DND-41 (cell line): ENCODE results near the gene ELL2.

ENCODE experiments used
- ATAC-seq: fragments of 200-7000 bp; cut with Tn5 transposase; 3 replicates; pipeline ENCODE4 v1.9.1; 2021; ENCODE audit warnings: low read depth; ENCODE audit not compliant: insufficient read depth
- DNase-seq: peaks from one replicate; pipeline ENCODE4 v3.0.0-alpha.2; 2020
- H2AFZ ChIP-seq: 2 replicates; pipeline ENCODE4 v1.6.0; 2012; ENCODE audit warnings: low read depth, low read length
- H3K27ac ChIP-seq: 2 replicates; pipeline ENCODE4 v1.5.1; 2012; ENCODE audit warnings: low read length, inconsistent platforms
- H3K27me3 ChIP-seq: fragments of 200-600 bp; sonication (generic); 2 replicates; pipeline ENCODE4 v1.6.0; 2012; ENCODE audit warnings: low read length, mild to moderate bottlenecking, inconsistent platforms; ENCODE audit not compliant: insufficient read depth, poor library complexity
- H3K36me3 ChIP-seq: 2 replicates; pipeline ENCODE4 v1.5.1; 2012; ENCODE audit warnings: low read length, inconsistent platforms; ENCODE audit not compliant: insufficient read depth
- H3K4me1 ChIP-seq: 2 replicates; pipeline ENCODE4 v1.5.1; 2012; ENCODE audit warnings: mild to moderate bottlenecking, low read length; ENCODE audit not compliant: insufficient read depth
- H3K4me2 ChIP-seq: 2 replicates; pipeline ENCODE4 v1.6.0; 2012; ENCODE audit warnings: mild to moderate bottlenecking, moderate library complexity, low read length, inconsistent platforms; ENCODE audit not compliant: insufficient read depth
- H3K4me3 ChIP-seq, 2 experiments: fragments of 200-600 bp in 1 of 2; shearing (Covaris generic) in 1 of 2; 2 replicates each; pipeline ENCODE4 v1.5.1; 2012 to 2016; ENCODE audit warnings: inconsistent platforms in 2 of 2, low read length in 2 of 2, mild to moderate bottlenecking in 2 of 2, low read depth in 1 of 2, moderate library complexity in 1 of 2
- H3K79me2 ChIP-seq: 2 replicates; pipeline ENCODE4 v1.6.0; 2012; ENCODE audit warnings: low read length, inconsistent platforms; ENCODE audit not compliant: insufficient read depth
- H3K9ac ChIP-seq: 2 replicates; pipeline ENCODE4 v1.6.0; 2012; ENCODE audit warnings: low read depth, mild to moderate bottlenecking, inconsistent platforms, low read length, moderate library complexity
- H3K9me3 ChIP-seq: 2 replicates; pipeline ENCODE4 v1.5.1; 2012; ENCODE audit warnings: low read length, moderate library complexity, mild to moderate bottlenecking, inconsistent platforms; ENCODE audit not compliant: insufficient read depth, severe bottlenecking
- H4K20me1 ChIP-seq: 2 replicates; pipeline ENCODE4 v1.6.0; 2012; ENCODE audit warnings: low read length; ENCODE audit not compliant: insufficient read depth
- EZH2 ChIP-seq: IDR thresholded peaks from 3 replicates; pipeline ENCODE4 v1.6.1; 2012; ENCODE audit warnings: borderline replicate concordance, low read depth, mild to moderate bottlenecking, moderate library complexity, low read length, inconsistent platforms; ENCODE audit not compliant: severe bottlenecking
- TF ChIP-seq, protein P1 (sequence below): IDR thresholded peaks from 2 replicates; pipeline ENCODE4 v1.5.1; 2012; ENCODE audit warnings: borderline replicate concordance, low read length, moderate library complexity, mild to moderate bottlenecking; ENCODE audit not compliant: poor library complexity, severe bottlenecking; ENCODE audit errors: extremely low read depth

ELL2 gene

GRCh38 chr5:95995962-95996489 is 34.4 kb upstream of the ELL2 start:
- ATAC-seq: no peak
- no peak for DNase-seq
- H3K4me3 ChIP-seq: no peak overlapping the region

GRCh38 chr5:95993776-95994175 is 32.1 kb upstream of the ELL2 start:
- Histone ChIP-seq H2AFZ (no peak overlapping the region), H3K36me3 (no peaks in the 10 kb centered on the region), H3K27me3 (no peaks in the 10 kb centered on the region), H3K27ac (no peak overlapping the region), H3K9ac (no peak overlapping the region), H3K4me2 (no peak overlapping the region), H3K79me2 (no peaks in the 10 kb centered on the region), H3K4me3 (no peak overlapping the region), H4K20me1 (no peaks in the 10 kb centered on the region), H3K4me1 (no peaks in the 10 kb centered on the region), H3K9me3 (no peaks in the 10 kb centered on the region)
- TF ChIP-seq EZH2: no peak
- TF ChIP-seq, protein P1, sequence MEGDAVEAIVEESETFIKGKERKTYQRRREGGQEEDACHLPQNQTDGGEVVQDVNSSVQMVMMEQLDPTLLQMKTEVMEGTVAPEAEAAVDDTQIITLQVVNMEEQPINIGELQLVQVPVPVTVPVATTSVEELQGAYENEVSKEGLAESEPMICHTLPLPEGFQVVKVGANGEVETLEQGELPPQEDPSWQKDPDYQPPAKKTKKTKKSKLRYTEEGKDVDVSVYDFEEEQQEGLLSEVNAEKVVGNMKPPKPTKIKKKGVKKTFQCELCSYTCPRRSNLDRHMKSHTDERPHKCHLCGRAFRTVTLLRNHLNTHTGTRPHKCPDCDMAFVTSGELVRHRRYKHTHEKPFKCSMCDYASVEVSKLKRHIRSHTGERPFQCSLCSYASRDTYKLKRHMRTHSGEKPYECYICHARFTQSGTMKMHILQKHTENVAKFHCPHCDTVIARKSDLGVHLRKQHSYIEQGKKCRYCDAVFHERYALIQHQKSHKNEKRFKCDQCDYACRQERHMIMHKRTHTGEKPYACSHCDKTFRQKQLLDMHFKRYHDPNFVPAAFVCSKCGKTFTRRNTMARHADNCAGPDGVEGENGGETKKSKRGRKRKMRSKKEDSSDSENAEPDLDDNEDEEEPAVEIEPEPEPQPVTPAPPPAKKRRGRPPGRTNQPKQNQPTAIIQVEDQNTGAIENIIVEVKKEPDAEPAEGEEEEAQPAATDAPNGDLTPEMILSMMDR: no peak
- DNase-seq: no peak
- ATAC-seq: no peak

More at GRCh38 chr5:95995962-95996489, 34.4 kb upstream of the ELL2 start:
- no peaks in the 10 kb centered on the region for H4K20me1 ChIP-seq
- no peaks in the 10 kb centered on the region for H3K79me2 ChIP-seq
- no peaks in the 10 kb centered on the region for H3K27me3 ChIP-seq
- H3K9ac ChIP-seq: no peak overlapping the region
- H3K27ac ChIP-seq: no peak overlapping the region
- no peaks in the 10 kb centered on the region for H3K9me3 ChIP-seq
- H3K36me3 ChIP-seq: no peaks in the 10 kb centered on the region
- TF ChIP-seq, protein P1: no peak
- TF ChIP-seq EZH2: no peak
- no peaks in the 10 kb centered on the region for H3K4me1 ChIP-seq
- H2AFZ ChIP-seq: no peak overlapping the region
- H3K4me2 ChIP-seq: no peak overlapping the region

GRCh38 chr5:95993266-95993665 is 31.6 kb upstream of the ELL2 start:
- Histone ChIP-seq H3K4me1 (no peaks in the 10 kb centered on the region), H3K27me3 (no peaks in the 10 kb centered on the region), H3K79me2 (no peaks in the 10 kb centered on the region), H3K9ac (no peak overlapping the region), H3K4me2 (no peak overlapping the region), H3K9me3 (no peaks in the 10 kb centered on the region), H3K27ac (no peak overlapping the region), H4K20me1 (no peaks in the 10 kb centered on the region), H3K36me3 (no peaks in the 10 kb centered on the region), H2AFZ (no peak overlapping the region), H3K4me3 (no peak overlapping the region)
- DNase-seq (no peak), ATAC-seq (no peak)
- TF ChIP-seq EZH2: no peak
- TF ChIP-seq, protein P1: no peak
